ENCODE measurements around the gene PROM1.

Gene PROM1

GRCh38 chr4:15990570-15991285 lies 93.1 kb downstream of the PROM1 start:
- Histone ChIP-seq H3K27me3 (ENCODE audit: insufficient read depth, low read length, poor library complexity) (peaks cover 26% of the 10 kb centered on the region), H3K9ac (ENCODE audit: low read depth, low read length) (no peak overlapping the region), H2AFZ (ENCODE audit: low read depth, low read length) (no peak overlapping the region), H3K9me3 (ENCODE audit: insufficient read depth, low read length, severe bottlenecking) (no peaks in the 10 kb centered on the region), H4K20me1 (ENCODE audit: insufficient read depth, low read length) (no peaks in the 10 kb centered on the region), H3K27ac (ENCODE audit: low read length) (no peak overlapping the region), H3K4me1 (ENCODE audit: insufficient read depth, low read length) (0 out of 2 replicates have a peak, but pooled peaks cover 3% of the 10 kb centered on the region), H3K36me3 (ENCODE audit: insufficient read depth, low read length) (no peaks in the 10 kb centered on the region), H3K79me2 (ENCODE audit: insufficient read depth, low read length) (no peaks in the 10 kb centered on the region), H3K4me2 (ENCODE audit: insufficient read depth, low read length) (no peak overlapping the region), H3K4me3 (ENCODE audit: low read depth in 1 of 2, low read length in 2 of 2) (no peak overlapping the region)
- ATAC-seq (ENCODE audit: insufficient read depth, low read depth) = no peak
- TF ChIP-seq CTCF (IDR thresholded peaks at IDR 0.05; ENCODE audit: borderline replicate concordance, extremely low read depth, low read length, poor library complexity, severe bottlenecking) = no peak
- TF ChIP-seq EZH2 (IDR thresholded peaks at IDR 0.05; ENCODE audit: borderline replicate concordance, low read depth, low read length, severe bottlenecking) = no peak
- no peak for DNase-seq

- Histone ChIP-seq H4K20me1 (ENCODE audit: insufficient read depth, low read length) (no peaks in the 10 kb centered on the region), H3K9me3 (ENCODE audit: insufficient read depth, low read length, severe bottlenecking) (no peaks in the 10 kb centered on the region), H3K27me3 (ENCODE audit: insufficient read depth, low read length, poor library complexity) (peaks cover 22% of the 10 kb centered on the region), H2AFZ (ENCODE audit: low read depth, low read length) (no peak overlapping the region), H3K4me2 (ENCODE audit: insufficient read depth, low read length) (no peak overlapping the region), H3K4me3 (ENCODE audit: low read depth in 1 of 2, low read length in 2 of 2) (no peak overlapping the region), H3K9ac (ENCODE audit: low read depth, low read length) (no peak overlapping the region), H3K4me1 (ENCODE audit: insufficient read depth, low read length) (0 out of 2 replicates have a peak, but pooled peaks cover 3% of the 10 kb centered on the region), H3K79me2 (ENCODE audit: insufficient read depth, low read length) (no peaks in the 10 kb centered on the region), H3K27ac (ENCODE audit: low read length) (no peak overlapping the region), H3K36me3 (ENCODE audit: insufficient read depth, low read length) (no peaks in the 10 kb centered on the region)
- DNase-seq (no peak), ATAC-seq (ENCODE audit: insufficient read depth, low read depth) (no peak)
- TF ChIP-seq CTCF (IDR thresholded peaks at IDR 0.05; ENCODE audit: borderline replicate concordance, extremely low read depth, low read length, poor library complexity, severe bottlenecking) (no peak), EZH2 (IDR thresholded peaks at IDR 0.05; ENCODE audit: borderline replicate concordance, low read depth, low read length, severe bottlenecking) (no peak)
Measured at GRCh38 chr4:15989424-15989823, 94.4 kb downstream of the PROM1 start.

- ATAC-seq (ENCODE audit: insufficient read depth, low read depth) (no peak), DNase-seq (no peak)
- no peak overlapping the region for H3K9ac ChIP-seq (ENCODE audit: low read depth, low read length)
- 0 out of 2 replicates have a peak, but pooled peaks cover 3% of the 10 kb centered on the region for H3K4me1 ChIP-seq (ENCODE audit: insufficient read depth, low read length)
- H3K4me2 ChIP-seq (ENCODE audit: insufficient read depth, low read length) = no peak overlapping the region
- no peaks in the 10 kb centered on the region for H4K20me1 ChIP-seq (ENCODE audit: insufficient read depth, low read length)
- no peak overlapping the region for H2AFZ ChIP-seq (ENCODE audit: low read depth, low read length)
- no peaks in the 10 kb centered on the region for H3K9me3 ChIP-seq (ENCODE audit: insufficient read depth, low read length, severe bottlenecking)
- H3K27me3 ChIP-seq (ENCODE audit: insufficient read depth, low read length, poor library complexity) = peaks cover 29% of the 10 kb centered on the region
- no peak overlapping the region for H3K27ac ChIP-seq (ENCODE audit: low read length)
- TF ChIP-seq CTCF (IDR thresholded peaks at IDR 0.05; ENCODE audit: borderline replicate concordance, extremely low read depth, low read length, poor library complexity, severe bottlenecking) (no peak), EZH2 (IDR thresholded peaks at IDR 0.05; ENCODE audit: borderline replicate concordance, low read depth, low read length, severe bottlenecking) (no peak)
- H3K79me2 ChIP-seq (ENCODE audit: insufficient read depth, low read length) = no peaks in the 10 kb centered on the region
- H3K4me3 ChIP-seq (ENCODE audit: low read depth in 1 of 2, low read length in 2 of 2) = no peak overlapping the region
- no peaks in the 10 kb centered on the region for H3K36me3 ChIP-seq (ENCODE audit: insufficient read depth, low read length)
Measured at GRCh38 chr4:15988222-15988621, 95.6 kb downstream of the PROM1 start.

Measured in DND-41 (cell line).